Bladder microvascular endothelial cell (primary cell): ENCODE data around the gene MARCHF6. TPM values are rescaled to one million over a fixed set of nuclear protein-coding genes. Genes with fewer than 3 reads are reported as not detected.

ENCODE experiments used
- total RNA-seq: library from RNA; depleted of rRNA; stranded (reverse); fragments of >200 nt; gene quantifications from 2 replicates; pipeline ENCODE4 v1.2.3, GENCODE V29; 2014

Gene MARCHF6
- total RNA-seq = 31.4 and 160 TPM in 2 replicates

GRCh38 chr5:10353241-10354047, at the start of gene MARCHF6:
MARCHF6 (plus strand) TSS chr5:10353695; CDS start chr5:10353899, 204 bp downstream.

GRCh38 chr5:10307206-10308148, 46.0 kb upstream of the MARCHF6 start, which contains the start of gene CMBL:
CMBL (minus strand) TSS chr5:10307902; CDS start chr5:10290762, 17,140 bp downstream.

Other genes with a start within 250 kb of the MARCHF6 start
- gene ATPSCKMT, start 103.8 kb upstream of the MARCHF6 start, total RNA-seq = 14.2 and 32.0 TPM in 2 replicates
- 526 and 737 TPM in 2 replicates for gene CCT5, start 103.4 kb upstream of the MARCHF6 start, total RNA-seq
- gene CMBL, start 45.8 kb upstream of the MARCHF6 start, total RNA-seq = 1.6 and 7.6 TPM in 2 replicates
- 0.25 and 1.6 TPM in 2 replicates for gene ROPN1L, start 88.2 kb downstream of the MARCHF6 start, total RNA-seq
- 0.65 and 6.9 TPM in 2 replicates for gene ANKRD33B, start 210.4 kb downstream of the MARCHF6 start, total RNA-seq